Stimulated activated CD4-positive, alpha-beta T cell treated with anti-CD3 and anti-CD28 coated beads, Interleukin-1b, Interleukin-23, amount 100 ng/mL, for 1 hour (primary cell): ENCODE data around the gene FAT1.

Experiments used
- DNase-seq, 2 donors: peaks; one replicate each; pipeline ENCODE4 v3.0.0-alpha.2; 2020; ENCODE audit warnings: low read depth in 2 of 2

Gene FAT1

GRCh38 chr4:186725469-186726425 is 2.1 kb upstream of the FAT1 start:
- DNase-seq: no peak

- no peak for DNase-seq
Measured at GRCh38 chr4:186724864-186725468, 1.3 kb upstream of the FAT1 start.

- DNase-seq: no peak
Measured at GRCh38 chr4:186724058-186724863, 605 bp upstream of the FAT1 start.

- no peak for DNase-seq
Measured at GRCh38 chr4:186722796-186723291, 812 bp downstream of the FAT1 start.

- DNase-seq: no peak
Measured at GRCh38 chr4:186719925-186720694, 3.5 kb downstream of the FAT1 start.

GRCh38 chr4:186717556-186717955 is 6.1 kb downstream of the FAT1 start:
- DNase-seq: no peak

- no peak for DNase-seq
Measured at GRCh38 chr4:186715077-186715476, 8.6 kb downstream of the FAT1 start.

GRCh38 chr4:186714006-186714675 is 9.5 kb downstream of the FAT1 start:
- no peak for DNase-seq

GRCh38 chr4:186712690-186713089 is 11.0 kb downstream of the FAT1 start:
- DNase-seq: no peak

- DNase-seq: no peak
Measured at GRCh38 chr4:186710521-186711119, 13.0 kb downstream of the FAT1 start.

- DNase-seq: no peak
Measured at GRCh38 chr4:186709517-186709916, 14.1 kb downstream of the FAT1 start.

- DNase-seq: no peak
Measured at GRCh38 chr4:186708554-186708953, 15.1 kb downstream of the FAT1 start.

- DNase-seq: no peak
Measured at GRCh38 chr4:186707996-186708395, 15.7 kb downstream of the FAT1 start.

- no peak for DNase-seq
Measured at GRCh38 chr4:186707574-186707973, 16.1 kb downstream of the FAT1 start.

- no peak for DNase-seq
Measured at GRCh38 chr4:186704057-186704456, 19.6 kb downstream of the FAT1 start.

GRCh38 chr4:186703510-186703909 is 20.1 kb downstream of the FAT1 start:
- no peak for DNase-seq

GRCh38 chr4:186702940-186703339 is 20.7 kb downstream of the FAT1 start:
- DNase-seq: no peak

- no peak for DNase-seq
Measured at GRCh38 chr4:186702297-186702696, 21.4 kb downstream of the FAT1 start.

GRCh38 chr4:186701788-186702187 is 21.9 kb downstream of the FAT1 start:
- DNase-seq: no peak

GRCh38 chr4:186701273-186701672 is 22.4 kb downstream of the FAT1 start:
- no peak for DNase-seq
